ENCODE measurements around the gene B4GALNT4.

GRCh38 chr11:419248-420005 is 50.1 kb downstream of the B4GALNT4 start:
- TF ChIP-seq CTCF (IDR thresholded peaks at IDR 0.05) (no peak), MAFK (IDR thresholded peaks at IDR 0.05; ENCODE audit: partially characterized antibody) (no peak)
